A549 (cell line): Measurements from ENCODE around the gene ZNF445. TPM values are rescaled to one million over a fixed set of nuclear protein-coding genes. Genes with fewer than 3 reads are reported as not detected.
"Not testable (repeated sequence)": the region's sequence is repeated elsewhere in the genome, so short reads cannot be mapped to it uniquely, and the experiment has no call there.

ENCODE experiments used
- ATAC-seq, 2 experiments: fragments of 200-7000 bp in 1 of 2; fragments of >200 bp in 1 of 2; cut with Nextera tagmentation in 1 of 2; cut with Tn5 transposase in 1 of 2; 3 replicates each; pipeline versions ENCODE4 v1.8.0 to v1.9.1; 2018 to 2020; ENCODE audit warnings: mild to moderate bottlenecking in 1 of 2, moderate library complexity in 1 of 2
- CTCF ChIA-PET: fragments of 300-600 bp; sonication (Branson Sonifier 250); formaldehyde crosslinking; extraction: SDS; loops from one replicate; lab custom pipeline; 2021; ENCODE audit warnings: antibody characterized with exemption, inconsistent platforms; lab: Yijun Ruan, JAX
- POLR2A ChIA-PET: fragments of 350-600 bp; formaldehyde crosslinking; extraction: SDS; loops from one replicate; lab custom pipeline; 2021; ENCODE audit warnings: antibody characterized with exemption, inconsistent platforms; lab: Yijun Ruan, JAX
- DNase-seq, 2 experiments: peaks; one replicate each; pipeline versions ENCODE4 v3.0.0 to v3.0.0-alpha.2; 2011 to 2016; ENCODE audit warnings: low read depth in 1 of 2, low spot score in 1 of 2
- FAIRE-seq: peaks from 2 replicates; lab custom pipeline; 2011; peaks lifted over from hg19 to GRCh38; lab: Jason Lieb, UNC
- H3K27ac ChIP-seq, 2 experiments: fragments of >200 bp; sonication (Bioruptor Twin); formaldehyde crosslinking; 3 replicates each; pipeline ENCODE4 v1.5.1; 2016 to 2017
- H3K4me1 ChIP-seq: fragments of >200 bp; sonication (Bioruptor Twin); formaldehyde crosslinking; 3 replicates; pipeline ENCODE4 v1.6.1; 2016
- H3K4me2 ChIP-seq: fragments of >200 bp; sonication (Bioruptor Twin); formaldehyde crosslinking; 3 replicates; pipeline ENCODE4 v1.6.1; 2016
- H3K4me3 ChIP-seq: fragments of >200 bp; sonication (Bioruptor Twin); formaldehyde crosslinking; 3 replicates; pipeline ENCODE4 v1.5.1; 2016
- H3K9me3 ChIP-seq: fragments of >200 bp; sonication (Bioruptor Twin); formaldehyde crosslinking; 3 replicates; pipeline ENCODE4 v1.6.1; 2016
- CEBPB ChIP-seq, 2 experiments: fragments of >200 bp in 1 of 2; sonication (Bioruptor Twin) in 1 of 2; formaldehyde crosslinking in 1 of 2; IDR thresholded peaks; 2 replicates each; pipeline ENCODE4 v1.6.1; 2012 to 2016
- CHD4 ChIP-seq: fragments of 200-600 bp; sonication (generic); IDR thresholded peaks from 2 replicates; pipeline ENCODE4 v1.6.1; 2016; ENCODE audit warnings: antibody characterized with exemption, mild to moderate bottlenecking, borderline replicate concordance
- EHMT2 ChIP-seq: fragments of 200-600 bp; sonication (generic); IDR thresholded peaks from 2 replicates; pipeline ENCODE4 v1.6.1; 2016; ENCODE audit warnings: antibody characterized with exemption, low read depth, mild to moderate bottlenecking, moderate library complexity
- FOSL2 ChIP-seq, 2 experiments: fragments of 450-650 bp in 1 of 2; fragments of >200 bp in 1 of 2; sonication (Bioruptor Twin) in 1 of 2; formaldehyde crosslinking; IDR thresholded peaks; 2 replicates each; pipeline versions ENCODE4 v1.5.0 to v1.6.1; 2016 to 2020; ENCODE audit warnings: mild to moderate bottlenecking in 1 of 2, moderate library complexity in 1 of 2
- FOXS1 ChIP-seq: fragments of 250-450 bp; sonication (Bioruptor Pico); IDR thresholded peaks from 2 replicates; pipeline ENCODE4 v1.5.0; 2020; ENCODE audit warnings: mild to moderate bottlenecking, moderate library complexity
- HOXA7 ChIP-seq: fragments of 250-450 bp; sonication (Bioruptor Pico); IDR thresholded peaks from 2 replicates; pipeline ENCODE4 v1.5.0; 2020; ENCODE audit warnings: mild to moderate bottlenecking, moderate library complexity
- HOXB13 ChIP-seq: fragments of 250-450 bp; sonication (Bioruptor Pico); IDR thresholded peaks from 2 replicates; pipeline ENCODE4 v1.5.0; 2020; ENCODE audit warnings: low read depth, mild to moderate bottlenecking, moderate library complexity
- JUN ChIP-seq, 2 experiments: fragments of >200 bp; sonication (Bioruptor Twin); formaldehyde crosslinking; IDR thresholded peaks; 2 replicates in 1 of 2; 3 replicates in 1 of 2; pipeline ENCODE4 v1.6.1; 2016 to 2017
- KDM1A ChIP-seq: fragments of 200-600 bp; sonication (generic); IDR thresholded peaks from 2 replicates; pipeline ENCODE4 v1.6.1; 2016; ENCODE audit warnings: low read depth, mild to moderate bottlenecking
- KDM5A ChIP-seq: fragments of 200-600 bp; sonication (generic); IDR thresholded peaks from 2 replicates; pipeline ENCODE4 v1.6.1; 2016; ENCODE audit warnings: antibody characterized with exemption, mild to moderate bottlenecking
- MYC ChIP-seq: IDR thresholded peaks from 2 replicates; pipeline ENCODE4 v1.6.1; 2012; ENCODE audit warnings: mild to moderate bottlenecking, inconsistent platforms, low read length, improper control_type of control experiment, borderline replicate concordance
- NFE2L2 ChIP-seq: fragments of 150-350 bp; conservative IDR thresholded peaks from 2 replicates; pipeline ENCODE4 v1.6.1; 2014; ENCODE audit warnings: low read length
- PBX3 ChIP-seq: IDR thresholded peaks from 2 replicates; pipeline ENCODE4 v1.6.1; 2012
- POLR2A ChIP-seq: IDR thresholded peaks from 2 replicates; pipeline ENCODE4 v1.6.1; 2012; ENCODE audit warnings: mild to moderate bottlenecking, low read length
- POLR2AphosphoS2 ChIP-seq: conservative IDR thresholded peaks from 2 replicates; pipeline ENCODE4 v1.6.1; 2012; ENCODE audit warnings: low read length, improper control_type of control experiment, inconsistent platforms
- REST ChIP-seq: fragments of 200-600 bp; sonication (generic); IDR thresholded peaks from 2 replicates; pipeline ENCODE4 v1.6.1; 2016; ENCODE audit warnings: antibody characterized with exemption, mild to moderate bottlenecking, moderate library complexity
- SMC3 ChIP-seq: fragments of >200 bp; sonication (Bioruptor Twin); formaldehyde crosslinking; IDR thresholded peaks from 3 replicates; pipeline ENCODE4 v1.6.1; 2018; ENCODE audit warnings: inconsistent platforms
- USF2 ChIP-seq: fragments of 450-650 bp; IDR thresholded peaks from 2 replicates; pipeline ENCODE4 v1.6.1; 2014; ENCODE audit warnings: antibody characterized with exemption
- ZC3H11A ChIP-seq: fragments of 450-650 bp; IDR thresholded peaks from 2 replicates; pipeline ENCODE4 v1.6.1; 2014; ENCODE audit warnings: antibody characterized with exemption, mild to moderate bottlenecking
- WGBS: methylation state at CpG from one replicate; pipeline ENCODE4 v1.1.6; 2017; ENCODE audit errors: missing lambda C conversion rate; 5-methylcytosine and 5-hydroxymethylcytosine counted together
- polyA plus RNA-seq, 4 experiments: library from polyadenylated mRNA; depleted of rRNA in 3 of 4; stranded (reverse); fragments of >200 nt; fragmentation: RNase III in 1 of 4; extraction: RNeasy Plus Mini Kit Qiagen cat#74134 plus additional on column Dnase treatment in 1 of 4; gene quantifications; 2 replicates in 3 of 4; 3 replicates in 1 of 4; pipeline ENCODE4 v1.2.3, GENCODE V29; 2011 to 2017
- TF ChIP-seq, protein P1 (sequence below): fragments of 250-450 bp; sonication (Bioruptor Pico); IDR thresholded peaks from 2 replicates; pipeline ENCODE4 v1.5.0; 2021; ENCODE audit warnings: mild to moderate bottlenecking, moderate library complexity, borderline replicate concordance
- TF ChIP-seq, protein P2 (sequence below): IDR thresholded peaks from 2 replicates; pipeline ENCODE4 v1.6.1; 2012

The ZNF445 gene
- polyA plus RNA-seq, 2 of the 4 experiments (the other 2 are of a cell fraction): 3.4 to 4.0 TPM

DNA sequence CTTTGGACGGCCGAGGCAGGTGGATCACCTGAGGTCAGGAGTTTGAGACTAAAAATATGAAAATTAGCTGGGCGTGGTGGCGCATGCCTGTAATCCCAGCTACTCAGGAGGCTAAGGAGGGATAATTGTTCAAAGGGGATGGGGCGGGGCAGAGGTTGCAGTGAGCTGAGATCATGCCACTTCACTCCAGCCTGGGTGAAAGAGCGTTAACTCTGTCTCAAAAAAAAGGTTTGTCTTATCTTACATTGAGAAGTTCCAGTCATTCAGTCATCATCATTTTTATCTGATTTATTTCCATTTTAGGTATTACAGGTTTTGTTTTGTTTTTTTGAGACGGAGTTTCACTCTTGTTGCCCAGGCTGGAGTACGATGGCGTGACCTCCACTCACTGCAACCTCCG lies 2.6 kb downstream of the ZNF445 start:
- DNase-seq: not testable (repeated sequence)

GRCh38 chr3:44470430-44470829 lies 7.0 kb downstream of the ZNF445 start:
- H3K27ac ChIP-seq: no peak overlapping the region
- ChIA-PET CTCF (no interaction called here), POLR2A (interaction anchor here (0.5 kb wide), 1 partner anchor 467 kb away, joined by 3 read pairs; no protein-coding TSS in a partner anchor)
- no peaks in the 10 kb centered on the region for H3K4me1 ChIP-seq
- TF ChIP-seq ZC3H11A: no peak
- TF ChIP-seq PBX3: no peak
- TF ChIP-seq EHMT2: no peak
- no peak for TF ChIP-seq MYC
- no peak for TF ChIP-seq USF2
- TF ChIP-seq JUN (IDR thresholded peaks at IDR 0.05): no peak
- TF ChIP-seq, protein P1, sequence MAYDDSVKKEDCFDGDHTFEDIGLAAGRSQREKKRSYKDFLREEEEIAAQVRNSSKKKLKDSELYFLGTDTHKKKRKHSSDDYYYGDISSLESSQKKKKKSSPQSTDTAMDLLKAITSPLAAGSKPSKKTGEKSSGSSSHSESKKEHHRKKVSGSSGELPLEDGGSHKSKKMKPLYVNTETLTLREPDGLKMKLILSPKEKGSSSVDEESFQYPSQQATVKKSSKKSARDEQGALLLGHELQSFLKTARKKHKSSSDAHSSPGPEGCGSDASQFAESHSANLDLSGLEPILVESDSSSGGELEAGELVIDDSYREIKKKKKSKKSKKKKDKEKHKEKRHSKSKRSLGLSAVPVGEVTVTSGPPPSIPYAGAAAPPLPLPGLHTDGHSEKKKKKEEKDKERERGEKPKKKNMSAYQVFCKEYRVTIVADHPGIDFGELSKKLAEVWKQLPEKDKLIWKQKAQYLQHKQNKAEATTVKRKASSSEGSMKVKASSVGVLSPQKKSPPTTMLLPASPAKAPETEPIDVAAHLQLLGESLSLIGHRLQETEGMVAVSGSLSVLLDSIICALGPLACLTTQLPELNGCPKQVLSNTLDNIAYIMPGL: no peak
- TF ChIP-seq CEBPB (IDR thresholded peaks at IDR 0.05): no peak
- TF ChIP-seq HOXB13 (CRISPR knock-in tag): no peak
- no peak overlapping the region for H3K4me2 ChIP-seq
- no peaks in the 10 kb centered on the region for H3K9me3 ChIP-seq
- H3K4me3 ChIP-seq: no peak overlapping the region
- FAIRE-seq (no peak), ATAC-seq (no peak), DNase-seq (no peak)
- WGBS: 64% methylated on average over 1 of the region's 1 CpG

More for the DNA sequence above, 2.6 kb downstream of the ZNF445 start:
- FAIRE-seq, H3K27ac ChIP-seq, H3K4me3 ChIP-seq, H3K4me2 ChIP-seq, CTCF ChIA-PET, H3K4me1 ChIP-seq, POLR2A ChIA-PET, H3K9me3 ChIP-seq, ATAC-seq: not testable (repeated sequence)
- 98% methylated on average over 10 of the region's 10 CpGs for WGBS

DNA sequence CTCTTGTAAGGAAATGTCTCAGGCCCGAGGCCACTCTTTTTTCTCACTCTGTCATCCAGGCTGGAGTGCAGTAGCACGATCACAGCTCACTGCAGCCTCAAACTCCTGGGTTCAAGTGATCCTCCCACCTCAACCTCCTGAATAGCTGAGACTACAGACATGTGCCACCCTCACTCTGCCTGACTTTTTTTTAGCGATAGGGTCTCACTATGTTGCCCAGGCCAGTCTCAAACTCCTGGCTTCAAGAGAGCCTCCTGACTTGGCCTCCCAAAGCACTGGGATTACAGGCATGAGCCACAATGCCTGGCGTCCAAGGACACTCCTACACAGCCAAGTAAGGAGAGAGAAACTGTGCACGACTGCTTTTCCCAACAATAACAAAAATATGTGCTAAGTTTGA lies 7.6 kb downstream of the ZNF445 start:
- ATAC-seq: no peak
- WGBS: 66% methylated on average over 5 of the region's 5 CpGs
- ChIA-PET POLR2A (no interaction called here), CTCF (no interaction called here)
- H3K4me2 ChIP-seq: no peak overlapping the region
- no peak for TF ChIP-seq FOSL2 (IDR thresholded peaks at IDR 0.05)
- no peak for TF ChIP-seq FOSL2 (CRISPR knock-in tag; IDR thresholded peaks at IDR 0.05)
- TF ChIP-seq HOXA7 (CRISPR knock-in tag): no peak
- TF ChIP-seq FOXS1 (CRISPR knock-in tag): no peak
- TF ChIP-seq NFE2L2: no peak
- FAIRE-seq: no peak
- no peak overlapping the region for H3K27ac ChIP-seq
- DNase-seq: no peak
- H3K4me1 ChIP-seq: no peaks in the 10 kb centered on the region
- H3K9me3 ChIP-seq: no peaks in the 10 kb centered on the region
- no peak overlapping the region for H3K4me3 ChIP-seq

- no peak overlapping the region for H3K27ac ChIP-seq
- H3K9me3 ChIP-seq: no peaks in the 10 kb centered on the region
- WGBS: 93% methylated on average over 7 of the region's 10 CpGs
- ATAC-seq (no peak), DNase-seq (no peak), FAIRE-seq (no peak)
- CTCF ChIA-PET: interaction anchor here (0.6 kb wide), 1 partner anchor 48 kb away, joined by 5 read pairs; no protein-coding TSS in a partner anchor
- no peaks in the 10 kb centered on the region for H3K4me1 ChIP-seq
- POLR2A ChIA-PET: no interaction called here
- no peak overlapping the region for H3K4me2 ChIP-seq
- no peak overlapping the region for H3K4me3 ChIP-seq
- TF ChIP-seq POLR2A (no peak), HOXB13 (CRISPR knock-in tag) (no peak), POLR2AphosphoS2 (no peak), KDM5A (no peak), REST (no peak), KDM1A (no peak), CHD4 (no peak), SMC3 (no peak)
- TF ChIP-seq, protein P2, sequence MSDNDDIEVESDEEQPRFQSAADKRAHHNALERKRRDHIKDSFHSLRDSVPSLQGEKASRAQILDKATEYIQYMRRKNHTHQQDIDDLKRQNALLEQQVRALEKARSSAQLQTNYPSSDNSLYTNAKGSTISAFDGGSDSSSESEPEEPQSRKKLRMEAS: no peak
Observed at GRCh38 chr3:44468572-44469520, 8.6 kb downstream of the ZNF445 start.
